K562 (cell line): ENCODE results near the gene CHD5.
"Not testable (repeated sequence)": the region's sequence is repeated elsewhere in the genome, so short reads cannot be mapped to it uniquely, and the experiment has no call there.

Source experiments
- GABPA ChIP-seq: fragments of 200-800 bp; sonication (Bioruptor generic); conservative IDR thresholded peaks from 2 replicates; pipeline ENCODE4 v1.6.1; 2016; ENCODE audit warnings: low read depth, missing genetic modification characterization, missing compliant biosample characterization
- MEF2A ChIP-seq: IDR thresholded peaks from 2 replicates; pipeline ENCODE4 v1.6.1; 2011; ENCODE audit warnings: low read depth, mild to moderate bottlenecking, low read length, moderate library complexity; ENCODE audit not compliant: control insufficient read depth
- ZKSCAN3 ChIP-seq: fragments of 250-450 bp; sonication (Bioruptor Pico); IDR thresholded peaks from 2 replicates; pipeline ENCODE4 v1.4.0; 2020

DNA sequence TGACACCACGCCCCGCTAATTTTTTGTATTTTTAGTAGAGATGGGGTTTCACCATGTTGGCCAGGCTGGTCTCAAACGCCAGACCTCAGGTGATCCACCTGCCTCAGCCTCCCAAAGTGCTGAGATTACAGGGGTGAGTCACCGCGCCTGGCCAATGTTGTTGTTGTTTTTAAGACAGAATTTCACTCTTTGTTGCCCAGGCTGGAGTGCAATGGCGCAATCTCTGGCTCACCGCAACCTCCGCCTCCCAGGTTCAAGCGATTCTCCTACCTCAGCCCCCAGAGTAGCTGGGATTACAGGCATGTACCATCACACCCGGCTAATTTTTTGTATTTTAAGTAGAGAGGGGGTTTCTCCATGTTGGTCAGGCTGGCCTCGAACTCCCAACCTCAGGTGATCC is 39.5 kb upstream of the CHD5 start:
- TF ChIP-seq ZKSCAN3; MEF2A; GABPA (tag): not testable (repeated sequence)
